Adrenal gland (tissue), 5 donors: ENCODE measurements around the gene ACBD4.

Experiments used
- CTCF ChIP-seq, 6 experiments: fragments of 450-650 bp in 4 of 6; fragments of 200-600 bp in 2 of 6; sonication (generic) in 1 of 6; IDR thresholded peaks; 1 replicate in 5 of 6; 2 replicates in 1 of 6; pipeline versions ENCODE4 v1.5.1 to v1.8.0; 2016 to 2021; ENCODE audit warnings: antibody characterized with exemption in 6 of 6, mild to moderate bottlenecking in 2 of 6, moderate library complexity in 1 of 6
- POLR2A ChIP-seq, 2 donors: fragments of 450-650 bp; IDR thresholded peaks; one replicate each; pipeline ENCODE4 v1.6.1; 2017; ENCODE audit warnings: antibody characterized with exemption in 2 of 2, mild to moderate bottlenecking in 2 of 2, moderate library complexity in 1 of 2
- donor health status: DM: no; HTN: no; CAD: no.

- no peak for TF ChIP-seq CTCF (IDR thresholded peaks at IDR 0.05)
- no peak for TF ChIP-seq POLR2A (IDR thresholded peaks at IDR 0.05)
Measured at GRCh38 chr17:45104497-45104896, 31.0 kb upstream of the ACBD4 start.
